H1 (cell line): ENCODE data around the gene OSBPL2. TPM values are rescaled to one million over a fixed set of nuclear protein-coding genes. Genes with fewer than 3 reads are reported as not detected.

Source experiments
- CTCF ChIA-PET: fragments of 300-600 bp; sonication (Branson Sonifier 250); formaldehyde crosslinking; loops from one replicate; lab custom pipeline; 2021; ENCODE audit not compliant: partially characterized antibody; lab: Charles Lee
- POLR2A ChIA-PET: fragments of 300-600 bp; sonication (Branson Sonifier 250); formaldehyde crosslinking; loops from one replicate; lab custom pipeline; 2021; ENCODE audit warnings: inconsistent platforms; ENCODE audit not compliant: partially characterized antibody; lab: Charles Lee
- DNase-seq, 2 experiments: peaks; one replicate each; pipeline versions ENCODE4 v3.0.0 to v3.0.0-alpha.2; 2010 to 2022; ENCODE audit warnings: low spot score in 2 of 2, low read depth in 1 of 2, mixed read lengths in 1 of 2
- FAIRE-seq: peaks from 2 replicates; lab custom pipeline; 2011; peaks lifted over from hg19 to GRCh38; lab: Jason Lieb, UNC
- H2AFZ ChIP-seq: 2 replicates; pipeline ENCODE4 v1.8.1; 2012; ENCODE audit warnings: low read length, inconsistent platforms
- H2AK5ac ChIP-seq: 2 replicates; pipeline ENCODE4 v1.6.1; 2013; ENCODE audit warnings: low read depth, low read length
- H2BK120ac ChIP-seq: replicated peaks from 2 replicates; pipeline ENCODE3; 2013; ENCODE audit warnings: low read depth, low read length, inconsistent platforms
- H2BK12ac ChIP-seq: 2 replicates; pipeline ENCODE4 v1.6.1; 2013; ENCODE audit warnings: low read depth, low read length
- H2BK15ac ChIP-seq: 2 replicates; pipeline ENCODE4 v1.6.1; 2013; ENCODE audit warnings: low read length
- H2BK20ac ChIP-seq: 2 replicates; pipeline ENCODE4 v1.6.1; 2013; ENCODE audit warnings: low read length
- H2BK5ac ChIP-seq: 2 replicates; pipeline ENCODE4 v1.6.1; 2013; ENCODE audit warnings: low read depth, low read length
- H3K14ac ChIP-seq: 2 replicates; pipeline ENCODE4 v1.6.1; 2013; ENCODE audit warnings: inconsistent platforms; ENCODE audit not compliant: insufficient read length
- H3K18ac ChIP-seq: 2 replicates; pipeline ENCODE4 v1.6.1; 2013; ENCODE audit warnings: low read length; ENCODE audit errors: extremely low read depth
- H3K23ac ChIP-seq: 2 replicates; pipeline ENCODE4 v1.6.1; 2013; ENCODE audit warnings: inconsistent platforms; ENCODE audit not compliant: insufficient read length
- H3K23me2 ChIP-seq: 2 replicates; pipeline ENCODE4 v1.6.1; 2013; ENCODE audit warnings: low read depth, low read length
- H3K27ac ChIP-seq: 2 replicates; pipeline ENCODE4 v1.6.1; 2011; ENCODE audit warnings: low read depth, low read length, inconsistent platforms
- H3K27me3 ChIP-seq, 4 experiments: replicated peaks in 1 of 4; 1 replicate in 1 of 4; 2 replicates in 3 of 4; pipeline versions ENCODE4 v1.6.1 to v1.8.1; 2011 to 2013; ENCODE audit warnings: low read length in 3 of 4, mild to moderate bottlenecking in 3 of 4, inconsistent platforms in 2 of 4, mixed read lengths in 2 of 4, moderate library complexity in 1 of 4; ENCODE audit not compliant: control insufficient read depth in 3 of 4, insufficient read depth in 3 of 4; ENCODE audit errors: extremely low read depth in 1 of 4
- H3K36me3 ChIP-seq, 4 experiments: 2 replicates each; pipeline versions ENCODE4 v1.6.1 to v1.8.1; 2011 to 2013; ENCODE audit warnings: mild to moderate bottlenecking in 4 of 4, low read length in 3 of 4, moderate library complexity in 2 of 4, control low read depth in 1 of 4, inconsistent platforms in 1 of 4; ENCODE audit not compliant: insufficient read depth in 4 of 4, control insufficient read depth in 2 of 4
- H3K4ac ChIP-seq: replicated peaks from 2 replicates; pipeline ENCODE3; 2013; ENCODE audit warnings: low read length, low read depth, mixed read lengths, inconsistent platforms; ENCODE audit not compliant: insufficient read length
- H3K4me1 ChIP-seq, 4 experiments: replicated peaks in 1 of 4; 1 replicate in 1 of 4; 2 replicates in 3 of 4; pipeline versions ENCODE4 v1.6.1 to v1.8.1; 2011 to 2013; ENCODE audit warnings: low read length in 3 of 4, inconsistent platforms in 2 of 4, mixed read lengths in 1 of 4; ENCODE audit not compliant: insufficient read depth in 4 of 4, control insufficient read depth in 3 of 4
- H3K4me2 ChIP-seq, 2 experiments: 2 replicates each; pipeline versions ENCODE4 v1.6.1 to v1.8.1; 2011 to 2013; ENCODE audit warnings: low read depth in 2 of 2, low read length in 2 of 2, control low read depth in 1 of 2, inconsistent platforms in 1 of 2, mild to moderate bottlenecking in 1 of 2; ENCODE audit not compliant: insufficient read depth in 1 of 2
- H3K4me3 ChIP-seq, 4 experiments: fragments of 200-600, 300-600 bp in 1 of 4; sonication (generic), shearing (Covaris generic), sonication (Bioruptor Twin) in 1 of 4; 2 replicates each; pipeline versions ENCODE4 v1.5.1 to v1.8.1; 2011 to 2016; ENCODE audit warnings: low read length in 4 of 4, low read depth in 3 of 4, control low read depth in 2 of 4, inconsistent platforms in 2 of 4, mild to moderate bottlenecking in 2 of 4, mixed read lengths in 1 of 4, moderate library complexity in 1 of 4; ENCODE audit not compliant: insufficient read depth in 2 of 4; ENCODE audit errors: extremely low read depth in 1 of 4
- H3K56ac ChIP-seq: replicated peaks from 2 replicates; pipeline ENCODE3; 2013; ENCODE audit warnings: low read depth, mild to moderate bottlenecking, mixed read lengths, low read length, inconsistent platforms; ENCODE audit not compliant: insufficient read length
- H3K79me1 ChIP-seq: 2 replicates; pipeline ENCODE4 v1.6.1; 2013; ENCODE audit warnings: low read depth, low read length, control low read depth
- H3K79me2 ChIP-seq, 2 experiments: 2 replicates each; pipeline versions ENCODE4 v1.6.1 to v1.8.1; 2012 to 2013; ENCODE audit warnings: low read length in 2 of 2, mild to moderate bottlenecking in 2 of 2, inconsistent platforms in 1 of 2; ENCODE audit not compliant: insufficient read depth in 2 of 2, control insufficient read depth in 1 of 2
- H3K9ac ChIP-seq, 4 experiments: replicated peaks in 1 of 4; 1 replicate in 1 of 4; 2 replicates in 3 of 4; pipeline versions ENCODE4 v1.6.1 to v1.8.1; 2011 to 2013; ENCODE audit warnings: low read depth in 3 of 4, low read length in 3 of 4, control low read depth in 2 of 4, mild to moderate bottlenecking in 2 of 4, moderate library complexity in 2 of 4, inconsistent platforms in 1 of 4; ENCODE audit errors: extremely low read depth in 1 of 4
- H3K9me3 ChIP-seq, 2 experiments: 2 replicates each; pipeline versions ENCODE4 v1.6.1 to v1.8.1; 2012 to 2013; ENCODE audit warnings: mild to moderate bottlenecking in 2 of 2, moderate library complexity in 2 of 2, control low read depth in 1 of 2, inconsistent platforms in 1 of 2, low read depth in 1 of 2, low read length in 1 of 2, mixed read lengths in 1 of 2; ENCODE audit not compliant: insufficient read depth in 2 of 2
- H4K20me1 ChIP-seq, 2 experiments: replicated peaks in 1 of 2; 2 replicates each; pipeline versions ENCODE3 to v1.8.1; 2011 to 2013; ENCODE audit warnings: inconsistent platforms in 2 of 2, low read length in 2 of 2, mild to moderate bottlenecking in 1 of 2; ENCODE audit not compliant: insufficient read depth in 2 of 2, control insufficient read depth in 1 of 2
- H4K5ac ChIP-seq: 2 replicates; pipeline ENCODE4 v1.6.1; 2013; ENCODE audit warnings: low read length, low read depth, mixed read lengths, inconsistent platforms; ENCODE audit not compliant: insufficient read length
- H4K8ac ChIP-seq: 2 replicates; pipeline ENCODE4 v1.8.0; 2013; ENCODE audit warnings: mild to moderate bottlenecking, moderate library complexity, low read length, inconsistent platforms; ENCODE audit not compliant: insufficient read depth; ENCODE audit errors: extremely low read depth
- H4K91ac ChIP-seq: replicated peaks from 2 replicates; pipeline ENCODE3; 2013; ENCODE audit warnings: low read length, mixed read lengths, inconsistent platforms; ENCODE audit not compliant: insufficient read length
- KDM5A ChIP-seq: fragments of 200-600 bp; IDR thresholded peaks from 2 replicates; pipeline ENCODE4 v1.7.1; 2012; ENCODE audit warnings: mild to moderate bottlenecking, low read length, inconsistent platforms, mixed read lengths
- SP1 ChIP-seq: IDR thresholded peaks from 2 replicates; pipeline ENCODE4 v1.6.1; 2011; ENCODE audit warnings: low read depth, low read length
- WGBS, 2 experiments: shearing (Covaris generic) in 1 of 2; methylation state at CpG; one replicate each; pipeline versions ENCODE4 v1.1.6 to v1.1.7; 2013 to 2015; ENCODE audit warnings: low lambda C conversion rate in 2 of 2, mixed read lengths in 2 of 2, inconsistent platforms in 1 of 2, low coverage in 1 of 2, missing lambda C conversion rate in 1 of 2; ENCODE audit not compliant: insufficient replicate concordance in 2 of 2, insufficient coverage in 1 of 2, insufficient read length in 1 of 2; ENCODE audit errors: extremely low coverage in 1 of 2, missing lambda C conversion rate in 1 of 2; 5-methylcytosine and 5-hydroxymethylcytosine counted together
- polyA plus RNA-seq, 7 experiments: library from polyadenylated mRNA; depleted of rRNA in 3 of 7; stranded (reverse) in 5 of 7; unstranded in 2 of 7; fragments of >200 nt in 5 of 7; fragments of 200-250 nt in 2 of 7; gene quantifications; 1 replicate in 5 of 7; 2 replicates in 1 of 7; 4 replicates in 1 of 7; pipeline versions ENCODE4 v1.2.1 to v1.2.3, GENCODE V29; 2011 to 2013; ENCODE audit warnings: missing spikeins in 2 of 7, mixed read lengths in 2 of 7
- total RNA-seq: library from RNA; stranded (reverse); fragmentation: NEBNext Ultra II Directional; extraction: Animal tissue kit (Norgen Biotek cat#: 25700); gene quantifications from 2 replicates; pipeline ENCODE4 v1.2.1, GENCODE V29; 2021

The OSBPL2 gene
- total and polyA plus RNA-seq, 2 of the 8 experiments (the other 6 are each of a cell fraction or from before 2014, with no cell fraction given) = 11.7 to 42.4 TPM

DNA sequence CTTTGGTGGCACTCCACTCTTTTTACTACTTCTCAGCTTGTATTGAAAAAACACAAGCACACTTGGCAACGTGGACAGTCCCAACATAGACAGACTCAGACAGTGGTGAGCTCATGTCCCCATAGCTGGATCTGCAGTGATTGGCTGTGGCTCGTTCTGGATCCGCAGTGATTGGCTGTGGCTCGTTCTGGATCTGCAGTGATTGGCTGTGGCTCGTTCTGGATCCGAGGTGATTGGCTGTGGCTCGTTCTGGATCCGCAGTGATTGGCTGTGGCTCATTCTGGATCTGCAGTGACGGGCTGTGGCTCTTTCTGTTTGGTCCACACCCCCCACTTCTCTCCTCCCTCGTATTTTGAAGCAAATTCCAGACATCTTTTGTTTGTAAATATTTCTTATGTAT, 28.0 kb downstream of the OSBPL2 start:
- Histone ChIP-seq H3K9me3 (peaks cover 0 to 2% of the 10 kb centered on the region in 2 experiments; a peak in 2 of 4 replicates), H3K79me2 (no peaks in the 10 kb centered on the region), H3K4me1 (no peaks in the 10 kb centered on the region), H3K9ac (no peak overlapping the region; a peak in 1 of 7 replicates), H3K18ac (no peak overlapping the region), H2BK120ac (no peak overlapping the region), H2BK12ac (no peak overlapping the region), H4K8ac (no peak overlapping the region), H3K14ac (no peak overlapping the region), H3K23me2 (no peaks in the 10 kb centered on the region), H3K4ac (no peak overlapping the region), H2AK5ac (no peak overlapping the region), H4K91ac (no peak overlapping the region), H3K56ac (no peak overlapping the region), H2AFZ (no peak overlapping the region), H2BK5ac (no peak overlapping the region), H4K20me1 (peaks cover 0 to 4% of the 10 kb centered on the region in 2 experiments), H3K4me2 (no peak overlapping the region), H2BK15ac (no peak overlapping the region), H2BK20ac (no peak overlapping the region), H3K27me3 (no peaks in the 10 kb centered on the region), H3K23ac (no peak overlapping the region), H3K27ac (no peak overlapping the region), H3K4me3 (no peak overlapping the region), H3K36me3 (peaks cover 2 to 24% (median 15%) of the 10 kb centered on the region in 4 experiments; a peak in 6 of 8 replicates), H3K79me1 (peaks cover 6% of the 10 kb centered on the region), H4K5ac (no peak overlapping the region)
- no peak for FAIRE-seq
- DNase-seq = no peak
- CTCF ChIA-PET = interaction anchor here (1.5 kb wide), 1 partner anchor 17 kb away, joined by 4 read pairs; no protein-coding TSS in a partner anchor
- POLR2A ChIA-PET = interaction anchor here (1.4 kb wide), 1 partner anchor 68 kb away, joined by 3 read pairs; no protein-coding TSS in a partner anchor
- TF ChIP-seq SP1 (peak; percentile 38; the same call in 1 of the 2 replicates), KDM5A (no peak)
- 89% methylated on average over 10 of the region's 10 CpGs; no CpG with 5 or more reads in 1 of the 2 experiments for WGBS, 2 experiments
